ENCODE measurements around the gene PRKCA. TPM values are rescaled to one million over a fixed set of nuclear protein-coding genes. Genes with fewer than 3 reads are reported as not detected.

PRKCA gene
- total and polyA plus RNA-seq, 2 donors (not counting 3 experiments of a cell fraction or from before 2014, with no cell fraction given): 7.5 to 34.2 TPM

DNA sequence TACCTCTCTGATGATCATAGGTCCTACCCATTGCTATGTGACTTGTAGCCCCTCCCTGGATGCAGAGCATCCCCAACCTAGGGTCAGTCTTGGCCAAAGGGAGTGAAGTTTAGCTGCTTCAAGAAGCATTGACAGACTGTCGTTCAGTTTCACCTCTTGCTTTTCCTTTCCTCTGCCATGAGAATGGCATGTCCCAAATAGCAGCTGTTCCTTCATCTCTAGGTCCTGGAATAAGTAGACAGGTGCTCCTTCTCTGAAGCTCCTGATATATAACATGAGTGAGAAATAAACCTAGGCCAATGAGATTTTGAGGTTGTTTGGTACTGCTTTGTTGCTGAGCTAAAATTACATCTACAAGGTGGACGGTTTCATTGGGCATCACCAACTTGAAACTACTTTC, 328.0 kb downstream of the PRKCA start:
- ChIA-PET CTCF (interaction anchor here (0.8 to 1.5 kb wide), 4 partner anchors 43 to 465 kb away, joined by 3 to 4 read pairs (median 4); no protein-coding TSS in a partner anchor), POLR2A (no interaction called here)
- TF ChIP-seq POLR2AphosphoS5 (IDR thresholded peaks at IDR 0.05; ENCODE audit: insufficient read depth, low read depth, low read length) (no peak), MAX (IDR thresholded peaks at IDR 0.05; ENCODE audit: insufficient read depth, insufficient read length) (no peak), MYC (IDR thresholded peaks at IDR 0.05; ENCODE audit: low read depth, low read length) (no peak), EZH2 (IDR thresholded peaks at IDR 0.05; ENCODE audit: borderline replicate concordance, low read depth, low read length, severe bottlenecking) (no peak), JUN (IDR thresholded peaks at IDR 0.05; ENCODE audit: borderline replicate concordance, insufficient read depth, insufficient read length, low read depth) (no peak), CTCF (IDR thresholded peaks at IDR 0.05; ENCODE audit: extremely low read depth in 1 of 2, insufficient read depth in 1 of 2, low read depth in 1 of 2, low read length in 2 of 2) (no peak), GATA2 (IDR thresholded peaks at IDR 0.05; ENCODE audit: insufficient read depth, insufficient read length, low read depth, low read length) (no peak), FOS (IDR thresholded peaks at IDR 0.05; ENCODE audit: borderline replicate concordance, insufficient read depth, low read length) (no peak), POLR2A (IDR thresholded peaks at IDR 0.05; ENCODE audit: low read depth, low read length) (no peak)
- Histone ChIP-seq H3K9ac (replicated peaks; ENCODE audit: extremely low read depth, insufficient read depth, low read length) (no peak overlapping the region), H3K36me3 (ENCODE audit: control insufficient read depth in 2 of 2, extremely low read depth in 1 of 2, insufficient read depth in 2 of 2, low read length in 2 of 2) (no peaks in the 10 kb centered on the region), H3K4me3 (replicated peaks in 1 of 3; ENCODE audit: insufficient read depth in 1 of 3, low read depth in 1 of 3, low read length in 3 of 3) (no peak overlapping the region), H3K27me3 (ENCODE audit: control insufficient read depth in 2 of 2, insufficient read depth in 2 of 2, low read length in 2 of 2) (no peaks in the 10 kb centered on the region), H2AFZ (ENCODE audit: low read depth, low read length) (no peak overlapping the region), H3K4me1 (ENCODE audit: control insufficient read depth, extremely low read depth, insufficient read depth, low read length) (no peaks in the 10 kb centered on the region), H3K4me2 (ENCODE audit: insufficient read depth, low read length) (no peak overlapping the region), H3K9me1 (replicated peaks; ENCODE audit: control insufficient read depth, extremely low read depth, insufficient read depth, low read length) (no peaks in the 10 kb centered on the region), H3K27ac (ENCODE audit: insufficient read depth, low read depth, low read length) (no peak overlapping the region), H3K79me2 (ENCODE audit: control insufficient read depth, insufficient read depth, low read length) (no peaks in the 10 kb centered on the region), H3K9me3 (replicated peaks; ENCODE audit: control insufficient read depth, insufficient read depth, low read length) (no peaks in the 10 kb centered on the region), H4K20me1 (replicated peaks; ENCODE audit: control insufficient read depth, extremely low read depth, insufficient read depth, low read length) (no peaks in the 10 kb centered on the region)
- DNase-seq (ENCODE audit: low read depth, low spot score) (no peak), FAIRE-seq (no peak)
- intact Hi-C loops (cut with micrococcal nuclease) (no loop called here), dilution Hi-C loops (cut with MboI; ENCODE audit: extremely low pct_ligation_motif_present, low sequenced_read_pairs) (no loop called here)
- BruUV-seq (replicated peaks): no TSS peak

Data from endothelial cell of umbilical vein (primary cell).